GM18508 (cell line): ENCODE data around the gene ZNF462.
"Not testable (repeated sequence)": the region's sequence is repeated elsewhere in the genome, so short reads cannot be mapped to it uniquely, and the experiment has no call there.

Experiments
- ATAC-seq: cut with Tn5 transposase; IDR thresholded peaks from one replicate; pipeline ENCODE4 v1.9.1; 2021; ENCODE audit warnings: moderate number of reproducible peaks; ENCODE audit not compliant: insufficient read depth, unreplicated experiment

Gene ZNF462

DNA sequence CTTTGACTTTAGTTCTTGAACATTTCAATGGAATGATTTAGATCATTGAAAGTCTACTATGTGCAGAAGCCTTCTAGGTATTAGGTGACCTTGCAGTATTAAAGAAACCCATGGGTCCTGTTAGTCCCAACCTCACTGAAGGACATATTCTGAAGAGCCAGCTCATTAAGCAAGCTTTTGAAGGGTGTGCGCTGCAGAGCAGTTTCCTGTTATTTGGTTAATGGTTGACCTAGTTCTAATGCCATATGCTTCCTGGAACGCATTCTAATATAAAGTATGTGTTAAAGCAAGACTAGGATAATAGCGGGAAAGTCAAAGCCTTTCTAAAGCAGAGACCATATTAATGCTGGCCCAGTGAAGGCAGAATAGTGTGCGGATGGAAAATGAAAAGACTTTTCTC lies 20.1 kb downstream of the ZNF462 start:
- no peak for ATAC-seq

DNA sequence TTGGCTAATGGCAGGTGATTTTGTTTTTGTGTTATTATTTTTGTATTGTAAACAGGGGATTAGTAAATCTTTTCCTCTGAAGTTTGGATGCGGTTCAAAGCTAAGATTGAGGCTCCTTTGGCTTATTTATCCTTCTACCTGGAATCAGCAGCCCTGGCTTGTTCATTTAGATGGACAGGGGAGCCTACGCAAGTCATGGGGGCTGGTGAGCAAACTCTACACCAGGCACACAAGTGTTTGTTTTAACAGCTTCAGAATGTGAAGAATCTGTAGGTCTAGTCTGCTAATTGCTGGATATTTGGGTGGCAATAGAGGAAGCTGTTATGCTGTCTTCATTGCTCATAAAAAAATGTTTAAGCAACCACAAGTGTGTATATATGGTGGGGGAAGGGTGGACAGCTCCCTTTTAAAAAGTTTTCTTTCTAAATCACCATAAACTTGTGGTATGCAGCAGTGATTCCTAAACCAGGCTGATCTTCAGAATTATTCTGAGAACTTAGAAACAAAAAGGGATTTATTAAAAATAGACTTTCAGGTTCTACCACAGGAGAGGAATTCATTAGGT lies 20.7 kb downstream of the ZNF462 start:
- ATAC-seq, result no peak

DNA sequence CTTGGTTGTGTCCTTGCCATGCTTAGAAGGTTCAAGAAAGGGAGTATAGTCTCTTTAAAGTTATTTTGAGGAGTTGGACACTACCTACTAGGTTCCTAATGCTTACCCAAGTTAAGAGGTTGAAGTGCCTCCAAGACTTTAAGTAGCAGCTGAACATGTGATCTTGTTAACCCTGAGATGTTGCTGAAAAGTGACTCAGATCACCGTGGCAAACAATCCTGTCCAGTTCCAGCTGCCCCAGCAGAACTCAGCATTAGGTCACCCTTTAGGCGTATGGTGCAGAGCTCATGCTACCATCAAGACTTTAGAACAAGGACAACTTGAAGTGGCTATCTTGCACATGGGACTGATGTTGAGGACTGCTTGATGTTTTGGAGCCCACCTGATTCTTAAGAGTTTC lies 22.5 kb downstream of the ZNF462 start:
- no peak for ATAC-seq

DNA sequence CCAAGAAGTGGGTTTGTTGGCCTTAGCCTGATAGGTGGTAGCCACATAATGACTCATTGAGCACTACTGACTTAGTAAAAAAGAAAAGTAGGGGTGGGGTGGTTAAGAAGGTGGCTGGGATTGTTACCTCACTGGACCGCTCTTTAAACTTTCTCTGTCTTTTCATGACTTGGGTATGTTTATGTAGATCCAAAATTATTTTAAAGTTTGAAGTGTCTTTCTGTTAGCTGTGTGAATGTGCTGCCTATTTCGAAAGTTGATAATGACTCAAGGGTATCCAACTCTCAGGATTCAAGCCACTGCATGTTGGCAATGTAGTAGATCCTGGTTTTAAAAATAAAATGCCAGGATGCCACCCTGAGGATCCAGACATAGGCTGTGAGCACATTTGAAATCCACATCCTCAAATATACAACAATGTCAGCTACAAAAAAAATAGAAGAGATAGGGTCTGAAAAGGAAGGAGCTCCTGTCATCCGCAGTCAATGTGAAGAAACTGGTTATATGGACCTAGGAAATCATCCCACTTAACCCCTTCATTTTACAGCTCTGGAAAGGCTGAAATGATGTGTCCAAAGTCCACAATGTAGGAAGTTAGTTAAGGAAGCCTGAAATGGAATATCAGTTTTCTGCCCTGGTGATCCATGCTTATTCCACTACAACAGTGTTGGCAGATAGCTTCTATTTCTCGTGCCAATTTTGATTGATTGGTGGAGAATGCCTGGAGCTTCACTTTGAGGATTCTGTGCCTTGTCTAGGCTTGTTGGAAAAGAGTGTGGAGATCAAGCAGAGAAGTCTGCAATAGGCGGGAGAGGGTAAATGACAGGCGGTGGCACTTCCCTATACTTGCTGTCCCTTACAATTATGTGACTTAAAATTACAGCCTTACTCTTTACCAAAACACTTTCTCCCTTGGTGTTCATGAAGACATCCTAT lies 23.4 kb downstream of the ZNF462 start:
- ATAC-seq, result no peak

DNA sequence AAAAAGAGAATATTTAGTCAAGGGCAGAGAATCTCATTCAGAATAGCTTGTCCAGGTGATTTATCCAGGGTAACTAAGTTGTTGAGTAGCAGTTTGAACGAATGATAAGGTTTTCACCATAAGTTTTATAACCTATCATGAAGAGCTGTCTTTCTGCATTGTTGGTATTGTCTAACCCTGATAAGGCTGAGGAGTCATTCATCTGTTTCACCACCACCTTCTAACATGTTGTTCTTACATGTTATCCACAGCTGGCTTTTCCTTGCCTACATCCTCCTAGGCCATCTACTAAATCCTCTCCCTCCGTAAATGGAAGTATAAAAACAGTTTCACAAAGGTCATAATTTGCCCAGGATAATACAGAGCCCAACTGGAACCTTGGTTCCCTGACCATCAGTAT lies 24.1 kb downstream of the ZNF462 start:
- no peak for ATAC-seq

DNA sequence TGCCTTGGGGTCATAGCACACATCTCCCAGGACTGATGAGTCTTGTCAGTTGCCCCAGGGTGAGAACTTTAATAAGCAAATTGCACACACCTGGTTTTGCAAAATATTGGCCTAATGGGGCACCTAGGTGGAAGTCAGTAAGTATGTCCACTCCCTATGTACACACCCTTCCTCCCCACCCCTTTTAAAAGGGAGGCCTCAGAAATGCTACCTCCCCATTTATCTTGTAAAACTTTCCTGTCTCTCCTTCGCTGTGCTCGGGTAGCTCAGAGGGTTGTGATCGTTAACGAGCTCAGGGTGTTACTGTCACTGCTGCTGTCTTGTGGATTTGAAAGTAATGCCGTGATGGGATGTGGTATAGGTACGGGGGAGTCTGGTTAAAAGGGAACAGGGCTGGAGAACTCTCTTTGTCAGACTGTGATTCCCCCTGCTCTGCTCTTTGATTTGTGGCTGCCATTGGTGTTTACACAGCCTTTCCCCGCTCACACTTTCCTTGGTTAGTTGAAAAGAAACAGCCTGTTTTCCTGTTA lies 26.2 kb downstream of the ZNF462 start:
- ATAC-seq, result no peak

DNA sequence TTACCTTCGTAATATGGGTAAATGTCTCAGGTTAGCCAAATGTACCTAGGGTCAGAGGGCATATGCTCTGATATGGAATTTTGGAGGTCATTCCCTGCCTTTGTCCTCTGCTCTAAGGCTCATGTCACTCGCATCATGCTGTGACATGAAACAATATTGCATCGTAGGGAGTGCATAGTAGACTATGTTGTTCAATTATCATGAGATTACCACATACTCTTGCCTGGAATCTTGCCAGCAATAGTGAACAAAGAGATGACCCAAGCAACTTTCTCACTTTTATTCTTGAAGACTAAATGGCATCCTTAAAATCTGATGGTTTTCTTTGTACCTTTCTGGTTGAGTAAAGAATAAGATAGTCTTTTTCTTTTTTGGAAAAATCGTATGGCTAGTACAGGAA lies 27.6 kb downstream of the ZNF462 start:
- no peak for ATAC-seq

DNA sequence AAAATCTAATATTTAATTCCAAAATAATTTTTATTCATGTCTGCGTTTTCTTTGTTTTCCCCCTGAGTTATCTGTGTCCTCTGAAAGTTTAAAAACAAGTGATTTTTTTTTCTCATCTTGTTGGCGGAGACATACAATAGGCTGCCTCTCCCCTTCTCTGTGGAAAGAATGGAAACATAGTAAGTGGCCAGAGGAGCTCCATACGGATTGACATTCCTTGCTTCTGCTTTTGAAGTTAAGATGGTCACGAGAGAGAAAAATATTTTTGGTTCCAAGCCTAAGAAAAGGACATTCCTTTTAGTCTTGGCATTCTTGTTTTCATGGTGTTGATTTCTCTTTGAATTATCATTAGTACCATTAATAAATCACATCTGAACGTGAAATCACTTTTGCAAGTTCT lies 28.3 kb downstream of the ZNF462 start:
- no peak for ATAC-seq

DNA sequence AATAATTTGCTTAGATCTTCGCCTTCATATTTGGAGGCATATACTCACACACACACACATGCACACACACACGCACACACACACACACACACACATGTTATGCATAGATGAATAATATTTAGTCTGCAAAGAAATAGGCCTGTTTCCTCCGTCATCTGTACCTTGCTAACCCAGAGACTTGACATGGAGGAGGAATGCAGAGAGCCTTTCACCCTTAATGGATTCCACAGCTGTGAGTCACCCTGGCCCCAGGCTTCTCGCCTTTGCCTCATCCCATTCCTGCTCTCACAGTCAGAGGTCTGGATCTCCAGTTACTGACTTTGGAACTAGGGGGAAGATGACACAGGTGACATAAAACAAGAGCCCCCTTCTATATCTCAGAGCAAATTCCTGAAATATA lies 29.7 kb downstream of the ZNF462 start:
- ATAC-seq, result no peak

DNA sequence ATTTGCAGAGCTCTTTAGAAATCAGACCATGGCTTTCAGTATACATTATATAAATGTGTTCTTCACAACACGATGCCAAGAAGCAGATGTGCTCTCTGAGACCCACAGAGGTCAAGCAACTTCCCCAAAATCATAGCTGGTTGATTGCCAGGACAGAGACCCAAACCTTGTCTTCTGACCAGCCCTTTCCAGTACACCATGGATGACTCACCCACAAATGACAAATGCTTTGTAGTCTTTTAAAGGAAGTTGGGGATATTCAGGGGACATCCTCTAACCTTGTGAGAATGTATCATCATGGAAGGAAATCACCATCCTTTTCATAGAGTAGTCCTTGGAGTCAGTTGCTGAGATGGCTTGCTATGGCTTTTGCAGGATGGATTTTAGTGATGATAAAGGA lies 30.1 kb downstream of the ZNF462 start:
- ATAC-seq, result no peak

DNA sequence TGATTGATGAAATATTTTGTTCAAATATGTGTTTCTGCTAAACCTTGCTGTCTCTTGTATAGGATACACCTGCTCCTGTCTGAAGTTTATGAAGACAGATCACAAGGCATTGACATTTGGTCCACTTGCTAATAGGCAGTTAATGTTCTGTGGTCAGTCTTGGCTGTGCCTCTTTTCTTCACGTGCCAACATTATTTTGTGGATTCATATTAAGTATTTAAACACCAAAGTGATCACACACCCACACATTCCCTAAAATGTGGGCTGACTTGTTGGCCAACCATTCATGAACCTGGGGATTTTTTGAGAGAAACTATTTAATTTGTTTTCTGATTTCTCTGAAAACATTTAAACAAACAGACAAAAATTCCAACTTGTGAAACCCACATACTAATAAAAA lies 33.7 kb downstream of the ZNF462 start:
- no peak for ATAC-seq

DNA sequence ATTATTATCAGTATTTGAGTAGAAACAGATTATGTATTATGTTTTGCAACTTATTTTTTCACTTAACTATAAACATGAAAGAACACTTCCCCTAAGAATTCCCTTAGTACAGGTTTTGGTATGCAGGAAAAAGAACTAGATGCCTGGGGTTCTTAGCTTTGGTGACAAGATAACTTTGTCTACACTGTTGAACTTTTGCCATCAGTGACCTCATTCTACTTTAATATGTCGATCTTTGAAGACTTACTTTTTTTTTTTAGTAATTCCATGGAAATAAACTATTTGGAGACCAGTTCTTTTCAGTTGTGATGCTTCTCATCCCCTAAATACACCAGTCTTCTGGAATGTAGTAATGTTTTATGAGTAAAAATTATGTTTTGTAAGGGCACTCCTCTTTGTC lies 34.3 kb downstream of the ZNF462 start:
- ATAC-seq, result no peak

DNA sequence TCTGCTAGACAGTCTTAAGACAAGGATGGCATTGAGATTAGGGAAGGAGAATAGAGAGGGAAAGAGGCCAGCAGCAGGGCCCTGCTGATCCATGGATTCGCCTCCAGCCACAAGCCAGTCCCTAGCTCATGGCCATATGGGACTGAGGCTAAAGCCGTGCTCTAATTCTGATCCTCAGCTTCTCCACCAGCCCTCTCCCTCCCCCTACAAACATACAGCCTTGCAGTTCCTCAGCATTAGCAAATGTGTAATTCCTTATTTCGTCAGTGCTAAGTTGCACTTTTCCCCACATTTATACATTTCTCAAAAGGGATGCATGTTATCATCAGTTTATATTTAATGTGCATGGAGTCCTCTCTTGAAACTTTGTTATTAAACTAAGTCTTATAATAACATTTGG lies 34.8 kb downstream of the ZNF462 start:
- ATAC-seq, result no peak

DNA sequence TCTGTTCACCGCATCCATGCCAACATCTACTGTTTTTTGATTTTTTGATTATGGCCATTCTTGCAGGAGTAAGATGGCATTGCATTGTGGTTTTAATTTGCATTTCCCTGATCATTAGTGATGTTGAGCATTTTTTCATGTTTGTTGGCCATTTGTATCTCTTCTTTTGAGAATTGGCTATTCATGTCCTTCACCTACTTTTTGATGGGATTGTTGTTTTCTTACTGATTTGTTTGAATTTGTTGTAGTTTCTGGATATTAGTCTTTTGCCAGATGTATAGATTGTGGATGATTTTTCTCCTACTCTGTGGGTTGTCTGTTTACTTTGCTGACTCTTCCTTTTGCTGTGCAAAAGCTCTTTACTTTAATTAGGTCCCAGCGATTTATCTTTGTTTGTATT lies 37.6 kb downstream of the ZNF462 start:
- not testable (repeated sequence) for ATAC-seq

DNA sequence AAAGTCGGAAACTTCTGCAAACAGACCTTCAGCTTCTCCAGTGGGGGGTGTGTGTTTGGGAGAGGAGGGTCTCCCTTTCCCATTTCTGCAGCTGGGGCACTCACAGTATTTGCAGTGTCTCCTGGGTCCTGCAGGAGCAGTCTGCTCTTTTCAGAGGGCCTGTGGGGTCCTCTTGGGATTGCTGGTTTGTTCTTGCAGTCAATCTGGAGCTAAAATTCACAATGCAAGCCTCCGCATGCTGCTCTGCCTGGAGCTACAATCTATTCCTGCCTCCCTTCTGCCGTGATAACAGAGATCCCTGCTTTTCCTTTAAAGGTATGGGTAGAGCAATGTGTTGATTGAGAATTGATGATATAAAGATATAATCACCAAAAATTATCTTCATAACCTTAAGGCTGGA lies 43.2 kb downstream of the ZNF462 start:
- no peak for ATAC-seq

DNA sequence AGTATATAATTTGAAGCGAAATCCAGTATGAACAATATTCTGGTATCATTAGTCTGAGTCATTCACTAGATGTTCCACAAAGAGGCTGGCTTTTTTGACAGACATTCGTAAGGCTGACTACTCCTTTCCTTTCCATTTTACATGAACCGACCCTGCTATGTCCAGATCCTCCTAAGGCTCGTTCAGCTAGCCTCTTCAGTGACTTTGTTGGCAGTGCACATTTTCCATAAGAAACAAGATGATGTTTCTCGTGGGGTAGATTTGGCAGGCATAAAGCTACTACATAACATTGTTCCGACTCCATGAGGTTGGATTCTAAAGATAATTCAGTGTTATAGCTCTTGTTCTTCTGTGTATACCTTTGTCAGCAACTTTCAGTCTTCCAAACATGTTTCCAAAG lies 49.0 kb downstream of the ZNF462 start:
- no peak for ATAC-seq

DNA sequence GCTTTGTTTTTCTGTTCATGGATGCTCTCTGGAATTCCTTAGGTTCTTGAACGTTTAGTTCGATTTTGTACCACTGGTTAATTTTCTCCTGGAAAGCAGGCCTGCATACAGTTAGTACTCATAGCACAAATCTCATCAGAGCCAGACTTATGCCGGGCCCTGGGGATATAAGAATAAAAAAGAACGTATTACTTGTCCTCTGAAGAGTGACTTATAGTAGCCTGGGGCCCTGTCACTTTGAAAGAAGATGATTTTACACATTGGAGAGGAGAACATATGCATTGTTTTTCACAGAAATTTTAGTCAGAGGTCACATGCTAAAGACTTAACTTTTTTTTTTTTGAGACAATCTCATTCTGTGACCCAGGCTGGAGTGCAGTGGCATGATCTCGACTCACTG lies 50.3 kb downstream of the ZNF462 start:
- no peak for ATAC-seq

DNA sequence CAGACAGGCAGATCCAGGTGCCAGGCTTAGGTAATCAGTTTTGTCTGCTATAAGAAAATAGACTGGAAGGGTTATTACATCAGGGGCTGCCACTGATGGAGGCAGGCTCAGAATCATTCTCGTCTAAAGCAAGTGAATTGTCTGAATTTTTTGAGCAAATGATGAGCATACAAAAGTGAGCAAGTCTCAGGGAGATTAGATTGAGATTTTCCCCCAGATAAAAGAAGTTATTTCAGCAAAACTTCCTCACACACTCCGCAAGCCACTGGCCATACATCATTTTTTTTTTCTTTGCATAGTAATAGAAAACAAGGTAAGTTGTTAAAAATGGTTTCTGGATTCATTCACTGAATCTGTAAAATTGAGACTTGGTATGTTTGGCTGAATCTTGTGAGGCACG lies 52.9 kb downstream of the ZNF462 start:
- no peak for ATAC-seq

DNA sequence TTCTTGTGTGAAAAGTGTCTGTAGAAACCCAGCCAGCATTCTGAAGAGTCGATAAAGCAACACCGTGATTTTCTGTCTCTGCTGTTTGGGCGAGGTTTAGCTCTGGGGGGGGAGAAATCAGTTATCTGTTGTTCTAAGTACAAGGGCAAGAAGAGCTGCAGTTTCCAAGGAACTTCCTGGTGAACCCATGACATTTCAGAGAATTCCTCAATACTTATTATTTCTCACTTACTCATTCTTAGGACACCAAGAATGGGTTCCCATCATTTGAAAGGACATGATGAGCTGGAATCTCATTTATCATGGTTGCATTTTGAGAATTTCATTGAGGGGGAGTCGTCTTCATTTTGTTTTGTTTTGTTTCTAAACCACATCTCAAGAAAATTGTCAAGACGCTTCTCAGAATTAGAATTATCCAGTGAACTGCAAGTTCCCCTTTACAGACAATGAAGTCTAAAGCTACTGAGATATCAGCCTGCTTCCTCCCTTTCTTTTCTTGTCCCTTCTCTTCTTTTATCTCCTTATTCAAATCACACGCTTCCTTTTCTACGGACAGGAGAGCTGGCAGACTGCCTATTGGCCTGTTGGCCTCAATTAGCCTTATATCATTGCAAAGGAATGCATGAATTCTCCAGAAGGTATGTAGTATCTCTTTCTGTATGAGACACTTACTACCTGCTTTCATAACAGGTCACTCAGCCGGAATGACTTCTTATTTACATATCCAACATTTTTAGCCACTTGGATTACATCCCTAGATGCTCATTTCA lies 53.7 kb downstream of the ZNF462 start:
- ATAC-seq, result no peak

DNA sequence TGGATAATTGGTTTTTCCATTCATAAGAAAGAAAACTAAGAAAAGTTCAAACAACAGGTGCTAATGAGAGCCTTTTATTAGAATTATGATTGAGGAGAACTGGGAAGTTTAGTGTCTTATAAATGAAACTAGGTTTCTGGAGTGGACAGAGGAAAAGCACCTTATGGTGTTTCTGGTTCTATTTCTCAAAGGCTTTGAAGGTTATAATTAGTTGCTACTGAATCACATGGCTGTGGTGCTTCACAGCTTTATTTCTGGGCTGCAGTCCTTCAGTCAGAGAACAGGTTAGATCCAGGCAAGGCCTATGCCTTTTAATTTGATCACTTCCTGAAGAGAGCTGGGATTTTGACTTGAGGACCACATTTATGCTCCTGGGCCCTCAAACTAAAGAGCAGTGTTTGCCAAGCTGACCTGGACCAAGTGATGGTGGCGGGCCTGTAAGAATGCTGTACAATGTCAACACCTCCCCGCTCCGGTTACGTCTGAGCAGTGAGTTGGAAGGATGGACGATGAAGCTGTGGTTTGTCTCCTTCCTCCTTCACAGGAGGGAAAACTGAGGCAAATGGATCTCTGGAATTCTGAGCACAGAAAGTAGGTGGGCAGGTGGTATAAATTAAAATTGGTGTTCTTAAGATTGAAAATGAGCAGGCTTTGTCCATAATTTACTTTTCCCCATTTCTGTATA lies 56.0 kb downstream of the ZNF462 start:
- no peak for ATAC-seq

DNA sequence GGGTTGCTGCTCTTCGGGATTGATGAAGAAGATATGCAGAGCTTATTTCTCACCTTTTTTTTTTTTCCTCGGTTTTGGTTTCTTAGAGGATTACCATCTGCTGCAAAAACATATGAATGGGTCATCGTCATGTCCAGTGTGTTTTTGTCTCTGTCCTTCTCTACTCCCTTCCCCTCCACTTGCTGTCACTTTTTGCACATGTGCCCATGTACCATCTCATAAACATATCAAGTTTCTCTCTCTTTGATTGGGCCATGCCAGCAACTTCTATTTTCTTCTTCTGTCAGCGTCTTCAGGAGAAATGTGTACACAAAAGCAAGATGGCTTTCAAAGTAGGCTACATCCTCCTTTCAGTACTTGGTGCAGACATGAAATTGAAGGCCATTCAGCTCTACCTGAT lies 57.1 kb downstream of the ZNF462 start:
- ATAC-seq, result no peak
